Activated T-cell treated with anti-CD3 and anti-CD28 coated beads, Interleukin-2, amount 50 U/mL, for 1 hour (primary cell): ENCODE results near the gene C5orf63.
"Not testable (repeated sequence)": the region's sequence is repeated elsewhere in the genome, so short reads cannot be mapped to it uniquely, and the experiment has no call there.

ENCODE experiments used
- DNase-seq: peaks from one replicate; pipeline ENCODE4 v3.0.0-alpha.2; 2020

Gene C5orf63

DNA sequence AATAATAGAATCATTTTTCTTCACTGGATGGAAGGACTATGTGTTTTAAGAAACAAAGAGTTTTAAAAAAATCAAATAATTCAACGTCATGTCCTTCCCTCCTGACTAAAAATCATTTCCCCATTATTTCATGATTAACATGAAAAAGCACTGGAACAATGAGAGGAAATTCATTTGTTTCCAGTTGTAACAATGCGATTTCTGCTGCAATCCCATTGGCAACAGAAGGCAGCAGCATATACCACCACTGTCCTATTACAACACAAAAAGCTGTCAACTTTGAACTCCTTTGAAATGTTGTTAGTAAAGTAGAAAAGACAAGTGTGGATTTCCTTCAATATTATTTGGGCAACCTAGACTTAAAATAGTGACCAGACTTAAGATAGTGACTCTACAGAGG is 3.1 kb downstream of the C5orf63 start:
- no peak for DNase-seq

DNA sequence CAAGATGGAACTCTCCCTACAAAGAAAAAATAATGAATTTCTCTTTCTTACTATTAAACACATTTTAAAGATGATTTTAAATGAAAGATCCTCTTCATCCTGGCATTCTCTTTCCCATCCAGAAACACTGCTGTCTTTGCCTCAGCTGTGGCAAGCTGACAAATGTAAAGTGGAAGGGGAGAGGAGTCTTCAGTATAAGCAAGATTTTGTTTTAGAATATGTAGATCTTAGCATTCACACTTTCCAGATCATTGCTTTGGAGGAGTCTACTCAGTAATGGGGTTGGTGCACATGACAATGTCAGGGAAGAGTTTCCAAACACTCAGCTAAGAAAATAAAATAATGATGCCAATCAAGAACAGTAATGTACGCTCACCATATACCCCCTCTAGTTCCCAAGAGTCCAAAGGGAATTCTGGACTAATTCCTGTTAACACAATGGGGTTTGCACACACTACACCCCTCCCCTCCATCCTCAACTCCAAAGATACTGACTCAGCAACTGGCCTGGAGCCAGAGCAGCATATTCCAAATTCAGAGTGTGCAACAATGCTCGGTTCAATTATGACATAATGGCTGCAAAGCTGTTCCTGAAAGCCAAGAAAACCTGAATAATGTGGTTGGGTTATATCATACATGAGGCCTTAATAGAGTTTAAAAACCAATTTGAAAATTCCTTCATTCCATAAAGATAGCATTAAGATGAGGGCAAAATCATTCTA is 4.6 kb downstream of the C5orf63 start:
- DNase-seq = no peak

DNA sequence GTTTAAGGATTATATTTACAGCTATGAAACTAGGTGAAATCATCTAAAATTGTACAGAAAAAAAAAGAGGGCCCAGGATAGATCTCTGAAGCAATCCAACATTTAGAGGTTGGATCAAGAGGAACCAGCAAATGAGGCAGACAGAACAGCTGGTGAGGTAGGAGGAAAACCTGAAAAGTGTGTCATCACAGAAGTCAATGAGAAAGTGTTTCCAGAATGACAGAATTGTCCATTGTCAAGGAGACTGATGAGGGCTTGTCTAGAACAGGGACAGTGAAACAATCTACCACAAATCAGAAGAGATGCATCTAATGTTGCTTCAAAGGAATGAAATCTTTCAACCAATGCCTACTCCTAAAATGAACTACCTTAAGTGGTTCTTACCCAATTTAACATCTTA is 6.6 kb downstream of the C5orf63 start:
- no peak for DNase-seq

DNA sequence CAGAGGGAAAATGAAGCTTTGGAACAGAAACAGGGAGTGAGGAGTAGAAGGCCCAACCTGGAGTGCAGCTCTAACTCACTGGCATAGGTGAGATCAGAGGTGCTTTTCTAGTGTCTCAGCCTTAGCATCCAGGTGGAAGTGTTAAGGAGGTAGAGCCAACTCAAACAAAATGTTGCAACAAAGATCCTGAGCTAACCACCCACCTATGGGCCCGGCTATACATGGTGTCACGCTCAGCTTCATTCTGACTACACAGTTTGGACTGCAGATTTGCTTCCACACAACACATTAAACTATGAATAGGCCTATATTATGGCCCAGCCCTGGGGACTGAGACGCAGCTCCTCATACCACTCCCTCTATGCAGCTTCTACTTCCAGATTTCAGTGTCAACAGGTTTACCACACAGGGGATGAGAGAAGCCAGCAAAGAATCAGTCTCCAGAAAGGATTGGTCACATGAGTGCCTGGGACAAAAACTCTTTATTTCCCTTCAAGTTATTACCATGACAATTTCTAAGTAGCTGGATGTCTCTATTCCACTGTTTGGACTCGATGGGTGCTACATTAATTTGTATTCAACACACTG is 9.0 kb downstream of the C5orf63 start:
- DNase-seq = no peak

DNA sequence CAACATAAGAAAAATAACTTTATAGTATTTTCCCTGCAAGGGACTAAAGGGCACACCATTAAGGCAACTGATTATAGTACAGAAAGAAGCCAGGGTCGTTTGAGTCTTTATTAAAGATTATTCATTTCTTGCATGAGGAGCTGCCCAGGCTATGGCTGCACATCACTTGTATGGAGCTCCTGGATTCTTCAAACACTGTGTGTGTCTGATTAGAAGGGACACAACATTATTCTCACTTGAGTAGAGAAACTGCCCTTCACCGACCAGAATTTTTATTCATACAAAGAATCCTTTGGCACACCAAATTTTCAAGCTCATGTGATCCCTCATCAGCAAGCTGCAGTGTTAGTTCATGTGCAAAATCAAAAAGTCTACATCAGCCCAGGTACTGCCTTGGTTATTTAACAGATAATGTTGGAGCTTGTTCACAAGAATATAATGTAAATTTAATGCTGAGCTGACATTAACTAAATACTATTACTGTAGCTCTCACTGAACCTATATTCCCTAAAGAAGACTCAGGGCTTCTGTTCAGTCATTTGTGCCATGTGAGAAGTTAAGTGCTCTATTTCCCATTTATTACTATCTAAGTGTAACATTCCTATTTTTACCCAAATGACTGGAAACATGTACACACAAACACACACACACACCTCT is 9.9 kb downstream of the C5orf63 start:
- no peak for DNase-seq

DNA sequence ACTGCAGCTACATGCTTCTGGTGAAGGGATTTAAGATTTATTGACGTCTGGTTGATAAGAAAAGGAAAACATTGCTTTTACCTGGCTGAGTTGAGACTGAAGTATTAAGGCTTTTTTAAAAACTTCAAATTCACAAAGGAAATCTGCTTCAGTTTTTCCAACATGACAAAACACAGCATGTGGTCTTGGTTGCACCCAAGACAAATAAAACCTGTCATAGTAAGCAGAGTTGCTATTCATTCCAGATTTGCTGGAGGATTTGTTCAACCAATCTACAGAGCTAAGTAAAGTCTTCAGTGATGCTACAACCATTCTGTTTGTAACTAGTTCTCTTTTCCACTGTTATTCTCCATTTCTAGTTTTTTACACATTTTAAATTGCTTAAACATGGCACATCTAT is 11.3 kb downstream of the C5orf63 start:
- DNase-seq = no peak

DNA sequence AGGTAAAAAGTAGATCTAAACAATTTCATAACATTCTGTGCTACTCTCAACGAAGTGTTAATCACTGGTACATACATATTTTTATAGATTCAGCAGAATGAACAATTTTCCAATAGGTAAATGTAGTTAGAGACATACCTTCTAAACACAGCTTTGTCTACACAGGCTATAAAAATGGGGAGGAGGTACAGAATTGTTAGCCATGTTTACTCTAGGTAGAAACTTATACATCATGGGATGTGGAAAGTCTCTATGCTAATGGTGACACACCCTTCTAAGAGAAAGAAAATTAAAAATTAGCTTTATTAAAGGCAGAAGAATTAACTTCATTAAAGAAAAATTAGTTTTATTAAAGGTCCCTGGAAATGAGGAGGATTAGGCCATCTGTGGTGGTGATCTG is 11.8 kb downstream of the C5orf63 start:
- no peak for DNase-seq

DNA sequence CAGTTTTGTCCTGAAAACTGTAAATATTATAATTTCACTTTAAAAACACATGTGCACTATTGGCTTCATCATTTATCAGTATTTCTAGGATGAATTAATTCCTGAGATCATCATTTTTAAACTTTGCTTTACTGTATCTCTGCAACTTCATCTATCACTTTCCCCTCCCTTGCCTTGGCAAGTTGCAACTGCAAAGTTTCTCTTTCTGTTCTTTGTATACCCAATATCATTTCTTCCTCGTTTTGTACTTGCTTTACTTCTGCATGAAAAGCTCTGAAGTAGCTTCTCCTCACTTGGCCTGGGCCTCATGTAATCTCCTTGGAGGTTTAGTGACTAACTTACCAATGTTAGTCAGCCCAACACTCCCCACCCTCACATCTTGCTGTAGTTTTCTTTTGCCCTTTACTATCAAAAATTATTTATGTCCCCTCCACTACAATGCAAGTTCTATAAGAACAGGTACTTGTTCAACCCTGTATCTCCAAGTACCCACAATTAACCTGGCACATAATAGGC is 12.8 kb downstream of the C5orf63 start:
- DNase-seq = no peak

DNA sequence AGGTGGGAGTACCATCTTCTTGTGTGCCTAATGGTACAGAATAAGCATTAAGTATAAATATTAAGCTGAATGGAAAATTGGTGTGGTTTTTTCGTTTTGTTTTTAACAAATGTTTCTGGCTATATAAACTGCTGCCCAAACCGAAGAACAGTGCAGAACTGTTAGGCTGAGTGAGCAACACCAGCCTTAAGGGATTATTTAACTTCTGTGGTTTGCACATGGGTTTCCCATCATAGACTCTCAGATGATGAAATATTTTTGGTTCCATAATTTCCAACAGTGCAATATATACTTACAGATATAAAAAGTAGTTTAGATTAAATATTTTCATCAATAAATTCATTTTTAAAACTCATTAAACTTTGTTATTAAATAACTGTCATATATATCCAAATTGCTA is 16.4 kb downstream of the C5orf63 start:
- no peak for DNase-seq

DNA sequence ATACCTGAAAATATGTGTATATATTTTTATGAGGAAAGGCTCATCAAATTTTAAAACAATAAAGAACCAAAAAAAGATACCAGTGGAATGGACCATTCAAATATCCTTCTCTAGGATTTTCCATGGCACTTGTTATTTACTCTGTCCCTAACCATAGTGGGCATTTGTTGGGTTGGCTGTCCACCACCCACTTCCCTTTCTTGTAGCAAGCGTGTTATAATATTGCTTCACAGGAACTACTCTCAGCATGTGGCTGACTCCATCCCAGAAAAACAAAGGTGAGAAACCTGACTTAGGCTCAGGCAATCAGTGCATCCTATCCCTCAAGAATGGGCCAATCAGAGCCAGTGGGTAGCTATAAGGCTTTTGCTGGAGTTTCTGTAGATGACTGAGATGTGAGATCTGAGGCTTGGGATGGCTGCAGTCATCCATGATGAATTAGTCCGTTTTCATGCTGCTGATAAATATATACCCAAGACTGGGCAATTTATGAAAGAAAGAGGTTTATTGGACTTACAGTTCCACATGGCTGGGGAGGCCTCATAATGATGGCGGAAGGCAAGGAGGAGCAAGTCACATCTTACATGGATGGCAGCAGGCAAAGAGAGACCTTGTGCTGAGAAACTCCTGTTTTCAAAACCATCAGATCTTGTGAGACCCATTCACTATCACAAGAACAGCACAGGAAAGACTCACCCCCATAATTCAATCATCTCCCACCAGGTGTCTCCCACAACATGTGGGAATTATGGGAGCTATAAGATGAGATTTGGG is 17.2 kb downstream of the C5orf63 start:
- no peak for DNase-seq

DNA sequence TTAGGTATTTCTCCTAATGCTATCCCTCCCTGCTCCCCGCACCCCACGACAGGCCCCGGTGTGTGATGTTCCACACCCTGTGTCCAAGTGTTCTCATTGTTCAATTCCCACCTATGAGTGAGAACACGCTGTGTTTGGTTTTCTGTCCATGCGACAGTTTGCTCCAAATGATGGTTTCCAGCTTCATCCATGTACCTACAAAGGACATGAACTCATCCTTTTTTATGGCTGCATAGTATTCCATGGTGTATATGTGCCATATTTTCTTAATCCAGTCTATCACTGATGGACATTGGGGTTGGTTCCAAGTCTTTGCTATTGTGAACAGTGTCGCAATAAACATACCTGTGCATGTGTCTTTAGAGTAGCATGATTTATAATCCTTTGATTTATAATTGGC is 19.8 kb downstream of the C5orf63 start:
- not testable (repeated sequence) for DNase-seq

DNA sequence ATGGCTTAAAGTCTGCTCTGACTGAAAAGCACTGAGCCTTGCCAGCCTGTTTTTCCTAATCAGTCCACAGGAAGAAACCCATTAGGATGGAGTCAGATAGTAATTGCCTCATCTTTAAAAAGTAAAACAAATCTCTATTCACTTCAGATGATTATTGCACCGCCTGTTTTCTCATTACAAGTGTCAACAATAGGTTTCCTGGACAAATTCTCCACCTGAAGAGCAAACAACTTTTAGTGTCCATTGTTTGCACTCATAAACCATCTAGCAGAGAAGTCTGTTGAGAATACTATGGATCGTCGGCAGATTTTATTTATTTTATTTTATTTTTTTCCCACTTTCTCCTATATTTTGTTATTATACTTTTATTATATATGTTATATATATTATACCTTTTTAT is 20.3 kb downstream of the C5orf63 start:
- no peak for DNase-seq

DNA sequence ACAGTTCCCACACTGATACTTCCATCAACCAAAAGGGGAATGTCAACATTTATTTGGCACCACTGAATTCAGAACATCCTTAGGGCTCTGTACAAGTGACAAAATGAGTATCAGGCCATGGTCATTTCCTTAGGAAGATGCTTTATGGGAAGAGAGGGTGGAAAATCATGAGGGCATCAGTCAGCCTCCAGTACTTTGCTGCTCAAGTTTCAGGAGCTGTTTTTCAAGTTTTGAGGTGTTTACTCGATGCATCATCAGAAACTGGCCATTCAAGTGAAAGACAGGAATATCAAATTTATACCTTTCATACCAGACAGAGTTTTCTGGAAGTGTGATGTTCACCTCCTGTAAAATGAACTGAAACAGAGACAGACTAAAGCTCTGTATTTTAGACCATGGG is 21.7 kb downstream of the C5orf63 start:
- DNase-seq = no peak

DNA sequence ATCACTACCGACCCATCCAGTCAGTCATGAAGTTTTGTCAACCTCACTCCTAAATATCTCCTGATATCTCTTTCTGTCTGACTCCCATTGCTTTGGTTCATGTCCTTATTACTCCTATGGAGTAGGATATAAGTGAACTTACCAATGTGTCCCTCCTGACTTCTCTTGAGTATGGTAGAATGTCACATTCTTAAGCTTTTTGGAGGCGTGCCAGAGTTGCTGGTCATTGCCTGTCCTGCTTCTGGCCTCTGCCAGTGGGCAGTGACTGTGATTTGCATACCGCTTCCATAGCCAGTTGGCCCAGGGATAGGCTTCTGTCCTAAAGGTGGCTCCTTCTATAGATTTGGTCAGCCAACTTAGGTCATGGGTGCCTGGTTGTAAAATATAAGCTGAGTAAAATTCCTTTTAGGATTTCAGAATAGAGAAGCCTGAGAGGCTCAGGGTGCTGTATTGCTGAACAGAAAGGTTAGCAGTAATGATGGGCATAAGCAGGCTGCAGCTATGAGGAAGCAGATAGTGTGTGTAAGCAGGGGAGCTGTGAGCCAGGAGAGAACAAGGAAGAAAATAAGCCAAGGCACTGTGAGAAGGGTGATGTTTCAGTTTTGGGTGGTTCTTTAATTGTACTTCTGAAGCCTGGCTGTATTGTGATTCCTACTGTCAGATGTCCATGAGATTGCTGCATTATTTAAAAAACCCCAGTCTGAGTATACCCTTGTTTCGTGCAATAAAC is 26.8 kb downstream of the C5orf63 start:
- DNase-seq = no peak

DNA sequence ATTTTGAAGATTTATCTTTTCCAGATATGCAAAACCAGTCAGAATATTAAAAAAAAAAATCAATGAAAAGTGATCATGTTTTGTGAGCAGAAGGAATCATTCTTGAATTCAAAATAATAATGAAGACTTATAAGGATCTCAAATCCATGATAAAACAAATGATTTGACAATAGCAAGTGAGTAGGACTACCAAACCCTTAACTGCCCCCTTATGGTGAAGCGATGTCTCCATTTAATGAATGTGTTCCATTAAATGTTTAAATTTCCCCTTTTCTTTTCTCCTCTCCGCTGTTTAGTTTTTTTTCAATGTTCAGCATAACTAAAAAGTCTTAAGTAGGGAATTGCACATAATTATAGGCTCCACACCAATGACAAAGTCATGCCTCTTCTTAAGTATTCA is 30.7 kb downstream of the C5orf63 start:
- no peak for DNase-seq

DNA sequence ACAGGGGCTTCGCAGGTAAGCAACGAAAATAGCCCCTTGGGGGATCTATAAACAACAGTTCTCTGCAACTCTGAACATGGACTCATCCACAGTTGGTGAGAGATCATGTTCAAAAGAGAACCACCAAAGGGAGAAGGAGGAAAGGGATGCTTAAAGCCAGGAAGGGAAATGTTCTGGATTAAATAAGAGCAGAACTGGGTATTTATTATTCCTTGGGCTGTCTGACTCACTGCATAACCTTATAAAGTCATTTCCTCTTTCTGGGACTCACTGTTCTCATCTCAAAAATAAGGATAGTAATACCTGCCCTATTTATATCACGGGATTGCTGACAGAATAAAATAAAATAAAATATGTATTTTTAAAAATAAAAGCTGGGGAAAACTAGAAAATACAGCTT is 31.7 kb downstream of the C5orf63 start:
- DNase-seq = no peak

DNA sequence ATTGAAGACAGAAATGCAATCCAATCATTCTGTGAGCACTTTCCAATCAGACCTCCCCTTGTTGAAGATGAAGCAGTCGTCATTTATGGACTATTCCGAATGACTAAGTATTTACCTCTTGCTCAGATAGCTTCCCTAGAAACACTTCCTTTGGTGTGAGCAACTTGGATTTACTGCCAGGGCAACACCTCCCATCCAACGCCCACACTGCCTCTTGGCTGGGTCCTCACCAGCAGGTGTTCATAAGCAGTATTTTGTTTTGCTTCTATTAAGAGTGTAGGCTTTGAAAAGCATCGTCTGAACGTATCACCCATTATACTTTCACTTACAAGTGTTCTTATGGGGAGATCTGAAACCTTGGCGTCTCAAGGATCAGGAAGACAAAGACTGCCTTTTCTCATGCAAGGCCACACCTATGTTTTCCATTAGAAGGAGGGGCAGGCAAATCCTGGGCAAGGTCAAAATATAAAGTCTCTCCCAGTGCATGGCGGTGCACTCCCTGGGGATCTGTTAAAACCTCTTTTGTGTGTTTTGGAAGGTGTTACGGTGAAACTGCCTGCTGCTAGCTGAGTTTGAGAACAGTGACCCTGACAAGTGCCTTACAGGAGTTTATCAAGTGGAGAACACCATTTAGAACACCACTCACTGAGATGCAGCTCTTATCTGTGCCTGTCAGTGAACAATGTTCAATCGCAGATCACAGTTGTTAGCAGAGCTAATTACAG is 32.3 kb downstream of the C5orf63 start:
- DNase-seq = no peak

DNA sequence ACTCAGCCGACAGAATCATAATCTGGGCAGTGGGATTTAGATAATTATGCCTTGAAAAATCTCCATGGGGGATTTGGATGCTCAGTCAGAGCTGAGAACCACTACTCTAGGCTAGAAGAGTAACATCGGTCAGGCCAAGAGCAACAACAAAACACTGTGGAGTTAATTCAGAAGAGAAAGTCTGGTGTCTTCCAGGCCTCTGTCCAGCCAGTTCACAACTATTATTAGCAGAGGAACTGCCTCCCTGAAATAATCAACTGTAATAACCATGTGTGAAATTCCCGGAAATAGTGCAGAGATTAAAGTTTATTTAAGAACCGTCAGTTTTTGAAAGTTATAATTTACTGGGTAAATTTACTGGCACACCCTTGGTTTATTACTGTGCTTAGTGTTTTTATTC is 34.8 kb downstream of the C5orf63 start:
- no peak for DNase-seq

DNA sequence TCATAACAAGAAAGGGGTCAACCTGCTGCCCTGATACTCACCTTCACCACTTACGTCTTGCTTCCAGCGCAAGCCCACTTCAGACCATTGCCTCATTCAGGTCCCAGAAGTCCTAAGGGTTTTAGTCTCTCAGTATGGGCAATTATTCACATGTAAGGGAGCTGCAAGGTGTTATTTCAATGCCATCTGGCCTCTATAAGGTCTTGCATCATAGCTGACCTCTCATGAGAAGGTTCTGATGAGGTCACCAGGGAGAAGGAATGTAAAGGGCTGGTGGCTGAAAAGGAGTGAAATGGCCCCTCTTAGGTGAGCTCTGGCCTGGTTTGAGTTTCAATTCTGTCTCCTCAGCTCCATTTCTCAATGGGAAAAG is 41.5 kb downstream of the C5orf63 start:
- no peak for DNase-seq

DNA sequence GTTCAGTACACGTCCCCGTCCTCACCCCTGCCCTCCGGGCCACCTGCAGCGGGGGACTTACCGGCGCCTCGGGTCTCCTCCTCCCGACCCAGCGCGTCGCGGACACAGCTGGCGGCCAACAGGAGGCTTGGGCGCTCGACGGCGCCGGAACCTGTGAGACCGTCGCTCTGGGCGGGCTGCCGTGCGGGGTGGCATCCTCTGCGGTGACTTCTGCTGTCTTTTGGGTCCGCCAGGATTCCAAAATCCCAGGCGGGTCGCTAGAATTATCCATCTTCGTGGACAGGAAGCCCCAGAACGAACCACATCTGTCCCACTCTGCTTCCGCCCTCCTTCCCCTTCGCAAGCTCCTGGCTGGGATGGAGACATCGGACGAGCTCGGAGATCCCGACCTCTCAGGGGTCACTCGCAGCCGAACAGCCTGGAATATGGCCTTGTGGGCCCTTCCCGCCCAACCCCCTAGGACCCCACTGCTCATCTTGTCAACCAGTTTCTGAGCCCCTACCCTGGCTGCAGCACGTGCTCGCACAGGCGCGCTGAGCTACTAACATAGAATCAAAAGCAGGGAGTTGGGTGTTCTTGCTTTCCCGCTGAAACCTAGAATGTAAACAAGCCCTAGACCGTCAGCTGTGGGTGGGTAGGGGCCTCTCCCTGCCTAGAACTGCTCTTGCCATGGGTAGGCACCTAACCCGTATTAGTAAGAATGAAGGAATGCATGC is 42.0 kb downstream of the C5orf63 start:
- no peak for DNase-seq
